ENCODE data around the gene SRMS.
"Not testable (repeated sequence)": the region's sequence is repeated elsewhere in the genome, so short reads cannot be mapped to it uniquely, and the experiment has no call there.

SRMS gene

GRCh38 chr20:63578224-63579016 is 30.9 kb upstream of the SRMS start:
- no peak for DNase-seq

DNA sequence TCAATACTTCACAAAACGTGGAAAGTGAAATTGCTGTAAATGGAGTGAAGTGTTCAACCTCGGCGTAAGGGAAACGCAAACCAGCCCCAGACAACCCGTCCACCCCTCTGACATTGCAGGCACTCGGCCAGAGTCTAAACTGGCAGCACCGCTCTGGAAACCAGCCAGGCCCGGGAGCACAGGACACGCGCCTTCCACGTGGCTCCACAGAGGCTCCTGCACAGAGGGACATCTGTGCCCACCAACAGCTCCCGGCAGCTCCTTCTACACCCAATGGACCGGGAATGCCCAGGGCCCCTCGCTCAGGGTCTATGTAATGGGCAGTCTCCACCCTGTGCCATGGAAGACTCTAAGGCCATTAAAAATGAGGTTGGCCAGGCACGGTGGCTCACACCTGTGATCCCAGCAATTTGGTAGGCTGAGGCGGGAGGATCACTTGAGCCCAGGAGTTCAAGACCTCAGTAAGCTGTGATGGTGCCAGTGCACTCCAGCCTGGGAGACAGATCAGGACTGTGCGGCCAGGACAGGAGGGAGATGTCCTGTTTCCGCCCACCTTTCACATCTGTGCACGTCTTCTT is 29.9 kb upstream of the SRMS start:
- peak; percentile 65 for DNase-seq

DNA sequence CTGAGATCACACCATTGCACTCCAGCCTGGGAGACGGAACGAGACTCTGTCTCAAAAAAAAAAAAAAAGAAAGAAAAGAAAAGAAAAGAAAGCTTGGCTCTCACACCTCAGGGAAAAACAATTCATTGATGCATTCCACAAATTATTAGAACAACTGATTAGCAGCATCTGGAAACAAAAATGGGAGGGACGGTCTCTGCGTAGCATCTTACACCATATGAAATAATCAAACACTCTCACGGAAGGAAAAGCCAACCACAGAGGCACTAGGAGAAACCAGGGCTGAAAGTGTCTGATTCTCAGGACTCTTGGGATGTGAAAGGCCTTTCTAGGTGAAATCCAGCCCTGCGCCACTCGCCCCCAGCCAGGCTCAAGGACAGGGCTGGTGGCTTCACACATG is 28.8 kb upstream of the SRMS start:
- DNase-seq = no peak

GRCh38 chr20:63574829-63575743 is 27.5 kb upstream of the SRMS start:
- no peak for DNase-seq

DNA sequence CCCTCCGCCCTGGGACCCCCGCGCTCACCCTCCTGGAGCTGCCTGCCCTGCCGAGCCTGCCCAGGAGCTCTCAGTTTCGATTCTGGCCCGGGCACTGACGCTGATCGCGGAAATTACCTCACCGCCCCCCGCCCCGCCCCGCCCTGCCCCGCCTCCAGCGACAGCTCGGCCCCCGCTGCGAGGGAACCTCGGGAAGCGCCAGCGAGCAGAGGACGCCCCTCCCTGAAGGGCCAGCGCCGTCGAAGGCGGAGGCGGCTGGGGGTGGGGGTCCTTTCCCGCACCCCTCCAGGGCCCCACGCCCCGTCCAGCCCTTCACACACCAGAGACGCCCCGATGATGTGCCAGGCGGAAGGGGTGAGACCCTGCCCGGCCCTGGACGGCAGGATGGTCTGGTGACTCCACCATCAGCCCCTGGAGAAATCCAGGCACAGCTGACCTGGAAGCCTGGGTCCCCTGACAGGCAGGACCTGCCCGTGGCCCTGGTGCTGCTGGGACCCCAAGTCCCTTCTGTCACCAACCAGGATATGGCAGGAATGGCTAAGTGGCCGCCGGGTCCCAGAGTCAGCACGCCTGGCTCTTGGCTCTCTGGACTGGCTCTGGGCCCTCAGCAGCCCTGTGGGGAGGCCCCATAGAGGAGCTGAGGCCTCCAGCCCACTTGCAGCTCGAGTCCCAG is 26.7 kb upstream of the SRMS start, which contains the start of gene HELZ2:
TSS of gene HELZ2 (minus strand) at position 84 of the 673 bp plus-strand sequence. CDS start 1,854 bp downstream, outside the sequence.
- no peak for DNase-seq

DNA sequence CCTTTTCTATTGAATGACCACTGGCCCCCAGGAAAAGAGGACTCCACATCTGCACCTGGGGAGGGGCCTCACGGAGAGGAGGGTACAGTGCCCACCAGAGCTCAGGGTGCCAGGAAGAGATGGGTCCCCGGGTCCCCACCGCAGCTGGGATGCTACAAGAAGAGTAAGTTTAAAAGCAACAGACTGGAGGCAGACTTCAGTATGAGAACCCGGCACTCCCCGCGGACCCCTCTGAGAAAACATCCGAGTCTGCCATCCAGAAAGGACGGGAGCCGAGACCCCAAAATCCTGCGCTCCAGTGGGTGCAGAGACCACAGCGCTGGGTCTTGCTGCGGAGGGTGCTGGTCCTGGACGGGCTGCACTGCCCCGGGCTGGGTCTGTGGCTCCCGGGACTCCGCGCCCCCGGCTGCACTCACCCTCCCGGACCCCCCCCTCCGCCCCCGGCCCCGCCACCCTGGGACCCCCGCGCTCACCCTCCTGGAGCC is 26.1 kb upstream of the SRMS start:
- DNase-seq = no peak

GRCh38 chr20:63572788-63573646 is 25.5 kb upstream of the SRMS start:
- no peak for DNase-seq

GRCh38 chr20:63572071-63572787 is 24.7 kb upstream of the SRMS start:
- DNase-seq = no peak

GRCh38 chr20:63571087-63571478 is 23.5 kb upstream of the SRMS start:
- not testable (repeated sequence) for DNase-seq

- DNase-seq = no peak
Observed at GRCh38 chr20:63570281-63571086, 22.9 kb upstream of the SRMS start.

- DNase-seq = peak; percentile 28
Observed at GRCh38 chr20:63568986-63569949, 21.7 kb upstream of the SRMS start.

DNA sequence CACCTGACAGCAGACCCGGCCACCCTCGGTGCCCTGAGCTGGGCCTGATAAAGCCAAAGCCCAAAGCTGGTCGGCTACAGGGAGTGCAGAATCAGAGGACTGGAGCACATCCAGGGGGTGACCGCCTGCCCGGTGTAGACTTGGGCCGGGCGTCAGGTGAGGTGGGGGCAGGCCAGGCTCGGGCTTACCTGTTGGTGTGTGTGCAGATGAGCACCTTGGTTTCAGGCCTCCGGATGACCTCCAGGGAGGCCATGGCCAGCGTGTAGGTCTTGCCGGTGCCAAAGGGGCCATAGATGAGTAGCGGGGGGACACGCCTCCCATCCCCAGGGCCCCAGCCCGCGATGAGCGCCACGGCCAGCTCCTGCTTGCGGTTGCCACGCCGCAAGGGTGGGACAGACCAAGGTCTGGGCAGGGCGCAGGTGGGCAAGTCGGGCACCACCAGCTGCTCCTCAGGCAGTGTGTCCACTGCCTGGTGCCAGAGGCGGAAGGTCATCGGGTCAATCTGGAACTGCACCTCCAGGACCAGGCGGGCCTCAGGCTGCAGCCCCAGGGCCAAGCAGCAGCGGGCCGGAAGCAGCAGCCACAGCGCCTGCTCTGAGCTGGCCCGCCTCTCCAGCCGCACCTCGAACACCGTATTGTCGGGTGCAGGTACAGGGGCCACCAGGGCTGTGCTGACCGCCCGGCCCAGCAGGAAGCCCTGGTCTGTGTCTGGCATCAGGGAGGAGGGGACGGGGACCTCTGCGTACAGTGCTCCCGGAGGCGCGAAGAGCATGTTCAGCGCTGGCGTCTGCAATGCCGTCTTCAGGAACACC is 20.8 kb upstream of the SRMS start:
- DNase-seq = no peak

DNA sequence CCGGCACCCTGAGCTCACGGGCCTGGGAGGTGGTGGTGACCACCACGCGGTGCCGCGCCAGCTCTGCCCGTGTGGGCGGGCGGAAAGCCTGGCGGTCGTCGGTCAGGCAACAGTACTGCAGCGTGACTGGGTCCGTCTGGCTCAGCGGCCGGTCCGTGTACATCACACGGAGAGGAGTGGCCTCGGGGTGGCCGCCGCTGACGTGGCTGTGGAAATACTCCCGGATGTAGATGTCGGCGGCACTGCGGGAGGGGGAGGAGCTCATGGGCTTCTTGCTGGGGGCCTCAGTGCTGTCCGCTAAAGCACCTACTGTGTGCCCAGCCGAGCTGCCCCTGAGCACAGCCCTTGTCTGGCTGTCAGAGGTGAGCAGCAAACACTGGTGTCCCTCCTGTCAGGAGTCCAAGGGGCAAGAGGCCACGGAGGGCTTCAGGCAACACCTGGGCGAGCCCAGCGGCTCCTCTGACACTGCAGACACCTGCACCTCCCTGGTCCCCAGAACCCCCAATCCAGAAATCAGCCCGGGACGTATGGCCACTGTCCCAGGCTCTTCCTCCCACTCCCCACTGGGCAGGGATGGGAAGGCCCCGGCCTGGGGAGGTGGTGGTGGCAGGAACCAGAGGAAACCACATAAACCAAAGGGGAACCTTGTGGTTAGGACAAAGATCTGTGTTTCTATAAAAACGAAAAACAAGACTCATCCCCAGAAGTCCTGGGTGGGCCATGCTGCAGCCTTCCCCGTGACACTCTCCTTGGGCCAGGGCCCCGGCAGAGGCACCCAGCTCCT is 20.0 kb upstream of the SRMS start:
- no peak for DNase-seq

DNA sequence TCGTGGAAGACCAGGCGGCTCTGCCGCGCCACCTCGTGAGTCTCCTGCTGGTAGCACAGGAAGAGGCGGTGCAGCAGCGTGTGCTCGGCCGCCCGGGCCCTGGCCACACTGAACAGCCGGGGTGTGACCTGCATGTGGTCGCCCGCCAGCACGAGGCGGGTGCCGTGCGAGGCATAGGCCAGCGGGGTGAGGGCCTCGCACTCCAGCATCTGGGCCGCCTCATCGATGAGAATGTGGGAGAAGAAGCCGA is 19.5 kb upstream of the SRMS start:
- DNase-seq = no peak

GRCh38 chr20:63566395-63567135 is 19.0 kb upstream of the SRMS start:
- DNase-seq = no peak

- DNase-seq = no peak
Observed at GRCh38 chr20:63565699-63566335, 18.3 kb upstream of the SRMS start.

Measured in NCI-H1092 (cell line).